ENCODE measurements around the gene NCOA5. TPM values are rescaled to one million over a fixed set of nuclear protein-coding genes. Genes with fewer than 3 reads are reported as not detected.

Gene NCOA5
- total RNA-seq, 1 donor from 2014 or later, result 40.2 TPM

GRCh38 chr20:46073024-46073423 lies 16.7 kb downstream of the NCOA5 start:
- Mint-ChIP-seq H3K36me3 (peaks cover 33% of the 10 kb centered on the region), H3K4me3 (no peak overlapping the region), H3K4me1 (no peaks in the 10 kb centered on the region), H3K27me3 (ENCODE audit: low read depth) (no peaks in the 10 kb centered on the region), H3K27ac (no peak overlapping the region), H3K9me3 (no peaks in the 10 kb centered on the region)
- no peak for DNase-seq (ENCODE audit: low spot score in 2 of 2, unreplicated experiment in 2 of 2)
- no peak for TF ChIP-seq CTCF (IDR thresholded peaks at IDR 0.05; ENCODE audit: unreplicated experiment)

GRCh38 chr20:46071573-46071972 lies 18.2 kb downstream of the NCOA5 start:
- TF ChIP-seq CTCF (IDR thresholded peaks at IDR 0.05; ENCODE audit: unreplicated experiment), result no peak
- no peak overlapping the region for H3K27ac Mint-ChIP-seq
- no peak for DNase-seq (ENCODE audit: low spot score in 2 of 2, unreplicated experiment in 2 of 2)
- H3K36me3 Mint-ChIP-seq, result peaks cover 33% of the 10 kb centered on the region
- no peaks in the 10 kb centered on the region for H3K27me3 Mint-ChIP-seq (ENCODE audit: low read depth)
- no peak overlapping the region for H3K4me3 Mint-ChIP-seq
- no peaks in the 10 kb centered on the region for H3K4me1 Mint-ChIP-seq
- no peaks in the 10 kb centered on the region for H3K9me3 Mint-ChIP-seq

- no peak overlapping the region for H3K4me3 Mint-ChIP-seq
- no peaks in the 10 kb centered on the region for H3K9me3 Mint-ChIP-seq
- no peak overlapping the region for H3K27ac Mint-ChIP-seq
- DNase-seq (ENCODE audit: low spot score in 2 of 2, unreplicated experiment in 2 of 2), result no peak
- H3K36me3 Mint-ChIP-seq, result peaks cover 36% of the 10 kb centered on the region
- H3K4me1 Mint-ChIP-seq, result no peaks in the 10 kb centered on the region
- H3K27me3 Mint-ChIP-seq (ENCODE audit: low read depth), result no peaks in the 10 kb centered on the region
- no peak for TF ChIP-seq CTCF (IDR thresholded peaks at IDR 0.05; ENCODE audit: unreplicated experiment)
Measured at GRCh38 chr20:46070215-46070900, 19.4 kb downstream of the NCOA5 start.

DNA sequence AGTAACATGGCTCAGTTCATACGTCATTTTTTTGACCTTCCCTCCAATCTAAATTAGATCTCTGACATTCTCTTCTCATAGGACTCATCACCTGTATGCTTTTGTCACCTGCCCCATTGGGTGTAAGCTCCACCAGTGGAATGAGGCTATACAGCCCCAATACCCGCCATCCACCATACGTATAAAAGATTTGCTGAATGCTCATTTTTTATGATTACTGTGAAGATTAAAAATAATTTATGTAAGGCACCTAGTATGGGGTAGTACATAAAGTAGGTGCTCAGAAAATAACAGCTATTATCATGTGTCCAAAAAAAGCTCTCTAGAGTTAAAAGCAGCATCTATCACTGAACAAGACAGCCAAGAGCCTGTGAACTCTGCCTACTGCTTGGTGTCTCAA lies 24.1 kb downstream of the NCOA5 start:
- no peaks in the 10 kb centered on the region for H3K9me3 Mint-ChIP-seq
- H3K27me3 Mint-ChIP-seq (ENCODE audit: low read depth), result peaks cover under 1% of the 10 kb centered on the region
- H3K4me3 Mint-ChIP-seq, result no peak overlapping the region
- H3K36me3 Mint-ChIP-seq, result peaks cover 61% of the 10 kb centered on the region
- H3K4me1 Mint-ChIP-seq, result no peaks in the 10 kb centered on the region
- no peak overlapping the region for H3K27ac Mint-ChIP-seq
- no peak for TF ChIP-seq CTCF (IDR thresholded peaks at IDR 0.05; ENCODE audit: unreplicated experiment)
- DNase-seq (ENCODE audit: low spot score in 2 of 2, unreplicated experiment in 2 of 2), result no peak

GRCh38 chr20:46065006-46065405 lies 24.8 kb downstream of the NCOA5 start:
- DNase-seq (ENCODE audit: low spot score in 2 of 2, unreplicated experiment in 2 of 2), result no peak
- H3K27me3 Mint-ChIP-seq (ENCODE audit: low read depth), result peaks cover 7% of the 10 kb centered on the region
- no peak for TF ChIP-seq CTCF (IDR thresholded peaks at IDR 0.05; ENCODE audit: unreplicated experiment)
- no peak overlapping the region for H3K27ac Mint-ChIP-seq
- H3K36me3 Mint-ChIP-seq, result peaks cover 66% of the 10 kb centered on the region
- H3K4me3 Mint-ChIP-seq, result no peak overlapping the region
- H3K9me3 Mint-ChIP-seq, result no peaks in the 10 kb centered on the region
- no peaks in the 10 kb centered on the region for H3K4me1 Mint-ChIP-seq
